GM13976 (cell line): Measurements from ENCODE around the gene NR2C2.

Source experiments
- DNase-seq: peaks from one replicate; pipeline ENCODE4 v3.0.0; 2012; ENCODE audit warnings: low spot score
- in situ Hi-C: fragments of 300-500 bp; cut with MboI; formaldehyde crosslinking; loops from one replicate; pipeline ENCODE4 v1.12.0; 2022; ENCODE audit warnings: low sequenced_read_pairs, mixed read lengths, inconsistent platforms; ENCODE audit not compliant: unreplicated experiment
- TF ChIP-seq, protein P1 (sequence below): IDR thresholded peaks from 2 replicates; pipeline ENCODE4 v1.5.1; 2012; ENCODE audit warnings: borderline replicate concordance, mild to moderate bottlenecking; ENCODE audit not compliant: insufficient read depth; ENCODE audit errors: extremely low read depth, missing control alignments, control extremely low read depth

NR2C2 gene

DNA sequence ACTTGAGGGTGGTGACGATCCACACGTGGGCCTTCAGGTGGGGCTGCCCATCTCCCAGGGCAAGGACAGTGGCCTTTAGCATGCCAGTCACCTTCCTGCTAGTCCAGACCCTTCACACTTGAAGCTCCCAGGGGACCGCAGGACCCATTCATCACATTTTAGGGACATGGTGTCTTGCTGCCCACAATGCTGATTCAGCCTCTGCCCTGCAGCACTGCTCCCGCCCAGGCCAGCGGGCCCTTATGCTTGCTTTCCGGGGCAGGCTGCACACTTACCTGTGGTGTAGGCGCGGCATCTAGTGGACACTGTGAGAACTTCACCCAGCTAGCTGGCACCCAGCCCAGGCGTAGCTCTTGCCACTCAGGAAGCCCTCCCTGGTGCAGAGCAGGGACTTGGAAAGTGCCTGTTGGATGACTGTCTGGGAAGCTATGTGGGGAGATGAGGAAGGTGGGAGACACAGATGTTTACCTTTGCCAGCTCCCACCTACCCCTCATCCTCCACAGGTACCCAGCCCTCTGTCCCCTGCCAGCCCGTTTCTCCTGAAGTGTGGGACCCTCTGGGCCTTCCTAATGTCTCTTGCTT lies 26.3 kb upstream of the NR2C2 start:
- peak; percentile 88 for DNase-seq
- in situ Hi-C loops, result loop anchor here (10.0 to 25.0 kb wide), 2 partner anchors 126 to 259 kb away; partner anchors contain the start of gene CCDC174
- TF ChIP-seq, protein P1, sequence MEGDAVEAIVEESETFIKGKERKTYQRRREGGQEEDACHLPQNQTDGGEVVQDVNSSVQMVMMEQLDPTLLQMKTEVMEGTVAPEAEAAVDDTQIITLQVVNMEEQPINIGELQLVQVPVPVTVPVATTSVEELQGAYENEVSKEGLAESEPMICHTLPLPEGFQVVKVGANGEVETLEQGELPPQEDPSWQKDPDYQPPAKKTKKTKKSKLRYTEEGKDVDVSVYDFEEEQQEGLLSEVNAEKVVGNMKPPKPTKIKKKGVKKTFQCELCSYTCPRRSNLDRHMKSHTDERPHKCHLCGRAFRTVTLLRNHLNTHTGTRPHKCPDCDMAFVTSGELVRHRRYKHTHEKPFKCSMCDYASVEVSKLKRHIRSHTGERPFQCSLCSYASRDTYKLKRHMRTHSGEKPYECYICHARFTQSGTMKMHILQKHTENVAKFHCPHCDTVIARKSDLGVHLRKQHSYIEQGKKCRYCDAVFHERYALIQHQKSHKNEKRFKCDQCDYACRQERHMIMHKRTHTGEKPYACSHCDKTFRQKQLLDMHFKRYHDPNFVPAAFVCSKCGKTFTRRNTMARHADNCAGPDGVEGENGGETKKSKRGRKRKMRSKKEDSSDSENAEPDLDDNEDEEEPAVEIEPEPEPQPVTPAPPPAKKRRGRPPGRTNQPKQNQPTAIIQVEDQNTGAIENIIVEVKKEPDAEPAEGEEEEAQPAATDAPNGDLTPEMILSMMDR, result peak; percentile 90

DNA sequence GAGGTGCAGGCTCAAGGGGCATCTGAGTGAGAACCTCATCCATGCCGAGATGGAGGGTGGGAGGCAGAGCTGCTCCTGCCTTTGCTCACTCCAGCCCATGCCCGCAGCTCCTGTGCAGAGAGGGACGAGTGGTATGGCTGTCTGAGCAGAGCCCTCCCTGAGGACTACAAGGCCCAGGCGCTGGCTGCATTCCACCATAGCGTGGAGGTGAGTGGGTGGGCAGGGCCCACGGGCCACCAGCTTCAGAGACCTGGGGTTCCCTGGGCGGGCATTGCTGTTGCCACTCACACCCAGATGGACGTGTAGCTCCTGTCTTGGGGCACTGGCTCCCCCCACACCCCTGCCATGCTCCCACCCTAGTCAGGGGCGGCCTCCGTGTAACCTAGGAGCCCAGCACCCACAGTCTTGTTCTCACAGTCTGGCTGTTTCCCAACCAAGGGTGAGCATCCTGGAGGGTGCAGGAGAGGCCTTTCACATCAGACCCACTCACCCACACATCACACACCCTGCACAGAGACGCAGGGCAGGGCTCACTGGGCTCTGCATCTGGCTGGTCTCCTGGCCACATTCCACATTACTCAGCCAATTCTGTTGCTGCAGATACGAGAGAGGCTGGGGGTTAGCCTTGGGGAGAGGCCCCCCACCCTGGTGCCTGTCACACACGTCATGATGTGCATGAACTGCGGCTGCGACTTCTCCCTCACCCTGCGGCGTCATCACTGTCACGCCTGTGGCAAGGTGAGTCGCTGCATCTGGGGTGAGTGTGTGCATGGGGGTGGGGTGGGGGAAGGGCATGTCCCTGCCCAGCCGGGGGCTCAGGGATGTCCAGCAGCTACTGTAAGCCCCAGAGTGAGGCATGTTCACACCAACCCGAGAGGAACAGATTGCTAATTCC lies 25.3 kb upstream of the NR2C2 start:
- in situ Hi-C loops, result loop anchor here (10.0 to 25.0 kb wide), 2 partner anchors 127 to 260 kb away; partner anchors contain the start of gene CCDC174
- TF ChIP-seq, protein P1, result no peak
- peak; percentile 22 for DNase-seq

DNA sequence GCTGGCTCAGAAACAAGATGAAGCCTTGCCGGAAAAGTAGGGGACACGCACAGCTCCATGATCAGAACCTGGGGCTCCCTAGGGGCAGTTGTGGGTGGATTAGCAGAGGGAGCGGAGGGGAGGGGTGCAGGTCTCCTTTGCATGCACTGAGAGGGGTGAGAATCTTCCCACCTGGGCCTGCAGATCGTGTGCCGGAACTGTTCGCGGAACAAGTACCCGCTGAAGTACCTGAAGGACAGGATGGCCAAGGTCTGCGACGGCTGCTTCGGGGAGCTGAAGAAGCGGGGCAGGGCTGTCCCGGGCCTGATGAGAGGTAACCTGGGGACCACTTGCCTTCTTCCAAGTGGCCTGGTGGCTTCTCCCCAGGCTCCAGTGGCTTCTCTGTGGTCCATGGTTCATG lies 24.5 kb upstream of the NR2C2 start:
- in situ Hi-C loops, result loop anchor here (10.0 to 25.0 kb wide), 2 partner anchors 128 to 261 kb away; partner anchors contain the start of gene CCDC174
- DNase-seq, result no peak

DNA sequence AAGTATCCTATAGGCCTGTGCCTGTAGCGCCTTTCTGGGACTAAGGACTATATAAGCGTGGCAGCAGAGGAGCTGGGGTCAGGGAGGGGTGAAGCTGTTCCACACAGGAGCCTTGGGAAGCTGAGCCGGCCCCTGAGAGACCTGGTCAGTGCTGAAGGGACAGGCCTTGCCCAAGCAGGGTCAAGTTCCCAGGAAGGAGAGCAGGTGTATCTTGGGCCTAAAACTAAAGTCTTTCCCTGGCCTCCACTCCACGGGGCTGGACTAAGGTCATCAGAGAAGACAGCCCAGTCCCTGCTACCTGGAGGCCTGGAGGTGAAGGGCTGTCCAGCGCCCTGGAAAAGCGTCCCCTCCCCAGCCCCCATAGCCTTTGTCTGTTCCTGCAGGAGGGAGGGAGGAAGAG lies 23.9 kb upstream of the NR2C2 start:
- DNase-seq, result no peak
- TF ChIP-seq, protein P1, result no peak
- in situ Hi-C loops, result loop anchor here (10.0 to 25.0 kb wide), 2 partner anchors 129 to 261 kb away; partner anchors contain the start of gene CCDC174

More for the DNA sequence above, 24.5 kb upstream of the NR2C2 start:
- TF ChIP-seq, protein P1, result no peak

DNA sequence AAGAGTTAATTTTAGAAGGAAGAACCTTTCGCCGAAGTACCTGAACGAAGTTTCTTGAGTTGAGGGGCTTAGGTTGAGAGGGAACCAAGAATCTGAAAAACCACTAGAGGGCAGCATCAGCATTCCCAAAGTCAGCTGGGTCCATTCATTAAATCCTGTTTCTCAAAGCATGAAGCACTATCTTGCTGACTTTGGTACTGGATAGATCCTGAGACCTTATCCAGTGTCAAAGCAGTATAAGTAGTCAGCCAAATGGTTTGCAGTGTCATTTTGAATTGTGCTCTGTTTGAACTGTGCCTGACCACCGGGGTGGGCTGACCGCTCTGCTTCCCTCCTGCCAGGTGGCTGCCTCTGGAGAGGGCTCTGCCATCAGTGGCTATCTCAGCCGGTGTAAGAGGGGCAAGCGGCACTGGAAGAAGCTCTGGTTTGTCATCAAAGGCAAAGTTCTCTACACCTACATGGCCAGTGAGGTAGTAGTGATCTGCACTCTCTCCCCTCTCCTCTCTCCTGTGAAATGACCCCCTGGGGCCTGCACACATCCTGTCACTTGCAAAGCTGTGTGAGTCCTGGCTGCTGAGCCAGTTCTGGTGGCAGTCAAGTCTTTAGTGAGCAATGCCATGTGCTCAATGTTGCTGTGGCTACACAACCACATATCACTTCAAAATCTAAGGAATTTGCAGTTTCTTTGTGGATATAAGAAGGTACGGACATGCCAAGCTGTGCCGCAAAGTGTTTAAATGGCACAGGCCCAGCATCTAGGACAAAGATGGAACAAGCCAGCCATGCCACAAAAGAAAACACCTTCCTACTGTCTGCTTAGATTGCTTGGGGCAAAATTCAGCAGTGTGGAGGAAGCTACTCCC lies 21.4 kb upstream of the NR2C2 start:
- TF ChIP-seq, protein P1, result peak; percentile 53
- DNase-seq, result peak; percentile 67
- in situ Hi-C loops, result loop anchor here (10.0 kb wide), 1 partner anchor 131 kb away; no protein-coding TSS in a partner anchor

DNA sequence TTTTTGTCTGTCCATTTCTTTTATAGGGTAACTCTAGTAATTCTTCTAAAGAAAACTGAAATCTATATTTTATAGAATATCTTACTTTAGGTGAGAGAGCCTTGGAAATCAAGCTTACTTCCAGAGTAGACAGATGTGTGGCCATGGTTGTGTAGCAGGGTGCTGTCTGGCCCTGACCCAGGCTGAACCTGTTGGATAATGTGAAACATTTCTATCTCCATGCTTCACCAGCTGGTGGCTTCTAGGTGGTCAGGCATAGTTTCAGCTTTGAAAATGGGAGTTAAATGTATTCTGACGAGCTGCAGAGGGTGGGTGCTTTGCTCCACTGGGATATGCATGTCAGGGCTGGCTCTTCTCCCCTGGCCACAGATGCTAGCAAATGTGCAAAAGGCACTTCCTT lies 20.8 kb upstream of the NR2C2 start:
- DNase-seq, result no peak
- TF ChIP-seq, protein P1, result no peak
- in situ Hi-C loops, result loop anchor here (10.0 kb wide), 1 partner anchor 132 kb away; no protein-coding TSS in a partner anchor
